Stimulated activated memory B cell treated with anti-CD40 and anti-IgM and Interleukin-4, amounts not matched to agents 10 μg/mL and 1 μg/mL and 100 μg/mL, for 72 hours (primary cell): ENCODE results near the gene MCM5.
A peak's percentile ranks its signal among the peaks of the same experiment; 100 is the strongest.

Experiments used
- ATAC-seq: fragments of 150-1000 bp; cut with Tn5 transposase; 2 replicates; pipeline ENCODE4 v1.10.0; 2021
- H3K27ac Mint-ChIP-seq: one replicate; pipeline ENCODE4 v1.8.0; 2022; ENCODE audit warnings: mild to moderate bottlenecking, mixed read lengths
- H3K27me3 Mint-ChIP-seq: one replicate; pipeline ENCODE4 v1.8.0; 2022; ENCODE audit warnings: mixed read lengths
- H3K36me3 Mint-ChIP-seq: one replicate; pipeline ENCODE4 v1.8.0; 2022; ENCODE audit warnings: mixed read lengths
- H3K4me1 Mint-ChIP-seq: one replicate; pipeline ENCODE4 v1.8.0; 2022; ENCODE audit warnings: mixed read lengths
- H3K4me3 Mint-ChIP-seq: one replicate; pipeline ENCODE4 v1.8.0; 2022; ENCODE audit warnings: mild to moderate bottlenecking, moderate library complexity, mixed read lengths
- H3K9me3 Mint-ChIP-seq: one replicate; pipeline ENCODE4 v1.8.0; 2022; ENCODE audit warnings: mixed read lengths

Gene MCM5

DNA sequence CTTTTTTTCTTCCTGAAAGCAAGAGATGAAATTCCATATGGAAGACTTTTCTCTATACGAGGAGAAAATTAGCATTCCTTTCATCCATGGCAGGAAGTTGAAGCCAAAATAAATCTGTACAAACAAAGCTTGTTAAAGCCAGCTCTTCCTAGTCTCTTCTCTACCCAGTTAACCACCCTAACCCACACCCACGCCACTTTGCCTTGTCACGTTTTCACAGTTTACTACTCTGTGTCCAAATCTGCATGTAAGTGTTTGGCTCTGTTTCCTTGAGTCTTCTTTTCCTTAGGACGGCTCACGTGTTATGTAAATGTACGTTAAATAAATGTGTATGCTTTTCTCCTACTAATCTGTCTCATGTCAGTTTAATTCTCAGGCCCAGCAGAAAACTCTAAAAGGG, 26.2 kb upstream of the MCM5 start:
- Mint-ChIP-seq H3K9me3 (no peaks in the 10 kb centered on the region), H3K4me3 (no peak overlapping the region), H3K36me3 (no peaks in the 10 kb centered on the region), H3K27ac (no peak overlapping the region), H3K27me3 (no peaks in the 10 kb centered on the region), H3K4me1 (peaks cover 55% of the 10 kb centered on the region)
- ATAC-seq: no peak

DNA sequence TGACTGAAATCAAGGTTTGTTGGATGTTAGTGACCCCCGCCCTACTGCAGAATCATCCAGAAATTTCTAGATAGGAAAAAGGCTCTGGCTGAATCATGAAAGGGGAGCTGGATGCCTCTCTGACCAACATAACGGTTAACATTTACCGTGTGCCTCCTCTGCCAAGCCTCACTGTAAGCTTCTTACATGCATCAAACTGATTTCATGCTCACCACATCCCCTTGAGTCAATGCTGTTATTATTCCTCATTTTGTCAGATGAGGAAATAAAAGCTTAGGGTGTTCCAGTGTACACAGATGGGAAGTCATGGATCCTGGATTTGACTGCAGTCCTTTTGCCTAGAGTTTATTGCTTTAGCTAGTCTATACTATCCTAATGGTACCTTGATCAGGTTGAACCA, 24.9 kb upstream of the MCM5 start:
- Mint-ChIP-seq H3K4me1 (peaks cover 58% of the 10 kb centered on the region), H3K27ac (peak overlapping the region; percentile 27), H3K27me3 (no peaks in the 10 kb centered on the region), H3K36me3 (no peaks in the 10 kb centered on the region), H3K4me3 (no peak overlapping the region), H3K9me3 (no peaks in the 10 kb centered on the region)
- ATAC-seq: no peak

DNA sequence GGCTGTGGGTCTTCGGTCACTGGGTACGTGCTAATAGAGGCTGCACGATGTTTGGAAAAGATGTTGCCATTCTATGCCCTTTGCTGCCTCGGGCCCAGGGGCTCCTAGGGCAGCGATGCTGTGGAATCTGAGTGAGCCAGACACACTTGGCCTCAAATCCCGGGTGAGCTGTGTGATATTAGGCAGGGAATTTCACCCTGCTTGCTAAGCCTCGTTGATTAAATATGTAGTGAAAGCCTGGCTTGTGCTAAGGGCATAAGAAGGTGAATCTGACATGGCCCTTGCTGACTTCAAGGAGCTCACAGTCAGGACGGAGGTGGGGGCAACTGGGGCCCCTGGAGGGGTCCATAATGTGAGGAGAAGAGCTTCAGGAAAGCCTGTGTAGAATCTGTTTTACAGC, 24.4 kb upstream of the MCM5 start:
- H3K27ac Mint-ChIP-seq: peak overlapping the region; percentile 27

DNA sequence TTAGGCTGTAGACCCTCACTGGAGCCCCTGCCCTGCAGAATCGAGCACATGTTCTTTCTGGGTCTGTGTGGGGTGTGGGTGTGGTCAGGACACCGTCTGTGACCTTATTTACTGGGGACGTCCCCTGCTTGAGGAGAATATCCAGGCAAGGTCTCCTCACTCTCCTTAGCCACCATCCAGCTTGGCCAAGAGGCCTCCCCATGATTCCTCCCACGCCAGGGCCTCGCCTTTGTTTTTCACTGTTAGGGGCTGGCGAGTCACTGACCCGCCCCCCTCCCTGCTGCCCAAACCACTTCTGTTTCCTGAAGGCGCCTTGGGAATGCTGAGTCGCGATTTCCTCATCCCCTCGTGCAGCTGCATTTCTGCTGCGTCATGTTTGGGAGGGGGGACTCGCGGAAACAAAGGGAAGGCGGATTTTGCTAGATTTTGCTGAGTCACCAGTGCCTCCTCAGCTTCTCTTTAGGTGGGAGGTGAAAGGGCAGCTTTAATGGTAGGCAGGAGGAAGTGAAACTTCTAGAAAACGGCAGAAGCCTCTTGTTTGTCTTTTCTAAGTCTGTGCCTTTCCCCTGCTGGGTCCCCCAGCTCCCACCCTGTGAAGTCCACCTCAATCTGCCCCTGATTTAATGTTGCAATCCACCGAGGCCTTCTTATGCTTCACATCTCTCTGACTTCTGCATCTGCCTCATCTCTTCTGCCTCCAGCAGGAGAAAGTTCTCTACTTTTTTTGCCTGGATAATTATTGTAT, 23.0 kb upstream of the MCM5 start:
- H3K36me3 Mint-ChIP-seq: no peaks in the 10 kb centered on the region
- H3K9me3 Mint-ChIP-seq: no peaks in the 10 kb centered on the region
- peak overlapping the region; percentile 87 for H3K27ac Mint-ChIP-seq
- peaks cover 67% of the 10 kb centered on the region for H3K4me1 Mint-ChIP-seq
- peak overlapping the region; percentile 51 for H3K4me3 Mint-ChIP-seq
- peak; percentile 82 for ATAC-seq
- no peaks in the 10 kb centered on the region for H3K27me3 Mint-ChIP-seq

More for the DNA sequence above, 24.4 kb upstream of the MCM5 start:
- Mint-ChIP-seq H3K4me1 (peaks cover 58% of the 10 kb centered on the region), H3K4me3 (no peak overlapping the region), H3K9me3 (no peaks in the 10 kb centered on the region), H3K27me3 (no peaks in the 10 kb centered on the region), H3K36me3 (no peaks in the 10 kb centered on the region)
- no peak for ATAC-seq

DNA sequence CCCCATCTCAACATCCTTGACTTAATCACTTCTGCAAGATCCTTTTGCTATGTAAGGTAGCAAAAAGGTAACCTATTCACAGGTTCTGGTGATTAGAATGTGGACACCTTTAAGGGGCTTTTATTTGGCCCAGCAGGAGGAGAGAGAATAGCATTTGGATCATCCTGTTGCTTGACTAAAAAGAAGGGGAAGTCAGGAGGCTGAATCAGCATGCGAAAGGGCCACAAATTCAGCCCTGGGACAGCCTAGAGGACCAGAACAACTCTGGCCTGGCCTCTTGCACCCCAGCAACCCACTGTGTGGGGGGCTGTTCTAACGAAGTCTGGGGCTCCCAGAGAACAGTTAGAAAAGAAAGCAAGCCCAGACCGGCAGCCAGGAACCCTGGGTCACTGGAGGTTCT, 22.2 kb upstream of the MCM5 start:
- Mint-ChIP-seq H3K36me3 (no peaks in the 10 kb centered on the region), H3K9me3 (no peaks in the 10 kb centered on the region), H3K4me3 (peak overlapping the region; percentile 51), H3K27me3 (no peaks in the 10 kb centered on the region), H3K27ac (peak overlapping the region; percentile 87), H3K4me1 (peaks cover 66% of the 10 kb centered on the region)
- no peak for ATAC-seq

DNA sequence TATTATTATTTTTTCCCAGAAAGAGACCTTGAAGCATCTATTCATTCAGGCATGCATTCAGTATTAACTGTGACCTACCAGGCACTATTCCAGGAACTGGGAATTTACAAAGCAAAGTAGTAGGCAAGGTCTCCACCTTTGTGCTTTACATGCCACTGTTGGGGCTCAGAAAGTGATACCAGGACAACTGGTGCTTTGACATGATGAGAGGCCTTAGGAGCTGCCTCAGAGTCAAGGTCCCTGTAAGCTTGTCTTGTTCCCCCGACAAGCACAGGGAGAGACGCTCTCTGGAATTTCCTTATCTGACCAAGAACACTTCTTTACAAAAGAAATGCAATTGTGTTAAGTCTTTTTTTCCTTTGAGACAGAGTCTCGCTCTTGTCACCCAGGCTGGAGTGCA, 21.3 kb upstream of the MCM5 start:
- Mint-ChIP-seq H3K27ac (peak overlapping the region; percentile 87), H3K4me3 (no peak overlapping the region), H3K36me3 (peaks cover 8% of the 10 kb centered on the region), H3K9me3 (no peaks in the 10 kb centered on the region), H3K27me3 (no peaks in the 10 kb centered on the region), H3K4me1 (peaks cover 72% of the 10 kb centered on the region)
- ATAC-seq: no peak

DNA sequence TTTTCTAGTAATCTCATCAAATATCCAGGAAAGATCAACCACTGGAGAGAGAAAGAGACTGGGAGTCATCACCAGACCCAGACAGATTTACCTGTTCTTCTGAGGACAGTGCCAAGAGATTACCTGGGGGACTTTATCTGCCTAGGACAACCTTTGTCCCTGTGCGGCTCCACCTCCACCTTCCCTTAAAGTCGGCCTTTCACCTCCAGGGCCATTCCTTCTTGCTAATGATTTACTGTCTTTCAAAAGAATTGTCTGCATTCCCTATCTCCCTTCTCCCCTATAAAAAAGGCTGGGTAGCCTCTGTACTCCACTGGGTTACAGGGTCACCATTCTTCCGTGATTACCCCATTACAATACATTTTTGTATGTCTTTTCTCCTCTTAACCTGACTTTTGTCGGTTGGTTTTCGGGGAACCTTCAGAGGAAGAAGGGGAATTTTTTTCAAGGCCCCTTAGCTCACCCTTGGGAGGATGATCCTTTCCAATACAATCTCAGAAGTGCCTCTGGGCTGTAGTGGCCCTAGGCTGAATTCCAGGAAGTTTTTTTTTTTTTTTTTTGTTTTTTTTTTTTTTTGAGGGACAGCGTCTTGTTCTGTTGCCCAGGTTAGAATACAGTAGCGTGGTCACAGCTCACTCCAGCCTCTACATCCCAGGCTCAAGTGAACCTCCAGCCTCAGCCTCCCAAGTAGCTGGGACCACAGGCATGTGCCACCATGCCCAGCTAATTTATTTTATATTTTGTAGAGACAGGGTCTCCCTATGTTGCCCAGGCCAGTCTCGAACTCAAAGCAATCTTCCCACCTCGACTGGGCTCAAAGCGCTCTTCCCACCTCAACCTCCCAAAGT, 20.6 kb upstream of the MCM5 start:
- Mint-ChIP-seq H3K9me3 (no peaks in the 10 kb centered on the region), H3K36me3 (peaks cover 15% of the 10 kb centered on the region), H3K4me1 (peaks cover 79% of the 10 kb centered on the region), H3K27me3 (no peaks in the 10 kb centered on the region), H3K4me3 (no peak overlapping the region), H3K27ac (peak overlapping the region; percentile 87)
- no peak for ATAC-seq

DNA sequence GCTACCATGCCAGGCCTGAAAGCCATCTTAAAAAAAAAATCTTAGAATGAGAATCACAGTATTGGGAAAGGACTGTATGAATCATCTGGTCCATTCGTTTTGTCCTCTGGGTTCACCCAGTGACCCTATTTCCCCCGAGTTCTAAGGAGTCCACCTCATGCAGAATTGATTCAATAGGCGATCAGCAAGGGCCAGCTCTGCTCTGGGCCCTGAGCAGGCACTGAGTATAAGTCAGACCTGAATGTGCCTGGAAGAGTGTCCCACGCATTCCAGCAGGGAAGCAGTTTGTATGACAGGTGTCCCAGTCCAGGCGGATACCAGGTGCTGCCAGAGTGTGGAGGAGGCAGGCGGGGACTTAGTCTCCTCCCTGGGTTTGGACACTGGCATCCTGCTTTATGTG, 19.9 kb upstream of the MCM5 start:
- H3K36me3 Mint-ChIP-seq: peaks cover 22% of the 10 kb centered on the region
- peak overlapping the region; percentile 87 for H3K27ac Mint-ChIP-seq
- ATAC-seq: no peak
- no peaks in the 10 kb centered on the region for H3K9me3 Mint-ChIP-seq
- H3K4me1 Mint-ChIP-seq: peaks cover 85% of the 10 kb centered on the region
- H3K4me3 Mint-ChIP-seq: peak overlapping the region; percentile 87
- H3K27me3 Mint-ChIP-seq: no peaks in the 10 kb centered on the region

DNA sequence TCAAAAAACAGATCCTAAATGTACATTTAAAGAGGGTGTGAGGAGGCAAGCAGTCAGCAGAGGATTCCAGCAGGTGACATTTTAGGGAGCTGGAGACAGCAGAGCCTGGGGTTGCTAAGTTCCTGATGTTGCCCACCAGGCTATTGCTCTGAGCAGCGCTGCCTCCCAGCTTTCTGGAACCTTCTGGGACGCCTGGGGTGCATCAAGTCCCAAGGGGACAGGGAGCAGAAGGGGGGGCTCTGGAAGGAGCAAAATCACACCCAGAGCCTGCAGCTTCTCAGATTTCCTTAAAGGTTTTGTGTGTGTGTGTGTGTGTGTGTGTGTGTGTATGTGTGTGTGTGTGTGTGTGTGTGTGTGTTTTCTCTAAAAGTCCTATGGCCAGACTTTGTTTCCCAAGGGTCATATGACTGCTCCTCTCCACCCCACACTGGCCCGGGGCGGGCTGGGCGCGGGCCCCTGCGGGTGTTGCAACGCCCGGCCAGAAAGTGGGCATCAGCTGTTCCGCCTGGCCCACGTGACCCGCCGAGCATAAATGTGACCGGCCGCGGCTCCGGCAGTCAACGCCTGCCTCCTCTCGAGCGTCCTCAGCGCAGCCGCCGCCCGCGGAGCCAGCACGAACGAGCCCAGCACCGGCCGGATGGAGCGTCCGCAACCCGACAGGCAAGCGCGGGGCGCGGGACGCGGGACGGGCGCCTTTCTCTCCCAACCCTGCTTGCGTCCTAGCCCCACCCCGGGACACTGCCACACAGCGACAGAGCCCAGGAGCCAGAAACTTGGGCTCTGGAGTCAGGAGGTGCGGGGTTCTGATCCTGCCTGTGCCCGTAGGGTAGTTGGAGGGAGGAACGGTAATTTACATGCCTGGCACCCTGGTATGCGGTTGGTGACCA, 19.2 kb upstream of the MCM5 start, which contains the start of gene HMOX1:
Gene HMOX1 (plus strand): TSS at position 560 of the 887 bp plus-strand sequence. CDS start 78 bp downstream, at position 638.
- H3K4me3 Mint-ChIP-seq: peak within 1 kb of the TSS; percentile 87
- peaks cover 27% of the 10 kb centered on the region for H3K36me3 Mint-ChIP-seq
- H3K4me1 Mint-ChIP-seq: peaks cover 83% of the 10 kb centered on the region
- ATAC-seq: peak; percentile 91
- peak within 1 kb of the TSS; percentile 87 for H3K27ac Mint-ChIP-seq
- H3K27me3 Mint-ChIP-seq: no peaks in the 10 kb centered on the region
- H3K9me3 Mint-ChIP-seq: no peaks in the 10 kb centered on the region

DNA sequence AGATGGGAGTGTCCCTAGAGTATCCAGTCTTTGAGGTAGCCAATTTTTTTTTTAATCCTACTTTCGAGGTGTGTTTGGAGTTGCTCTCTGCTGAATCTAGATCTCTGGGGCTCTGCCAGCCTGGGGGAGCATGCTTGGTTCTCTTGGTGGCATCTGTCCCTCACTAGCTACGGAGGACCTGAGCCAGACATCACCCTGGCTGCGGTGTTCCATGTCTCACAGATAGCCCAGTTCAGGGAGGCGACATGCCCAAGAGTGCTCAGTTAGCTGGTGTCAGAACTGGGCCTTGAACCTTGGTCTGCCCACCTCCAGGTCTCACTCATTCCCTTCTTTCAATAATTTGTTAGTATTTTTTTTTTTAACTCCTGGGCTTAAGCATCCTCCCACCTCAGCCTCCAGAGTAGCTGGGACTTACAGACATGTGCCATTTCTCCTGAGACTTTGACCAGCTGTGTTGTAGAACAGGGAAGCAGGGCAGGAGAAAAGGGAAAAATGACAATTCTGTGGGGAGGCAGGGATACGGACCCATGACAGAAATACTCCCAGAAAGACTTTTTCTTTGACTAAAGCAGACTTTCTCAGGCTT, 18.4 kb upstream of the MCM5 start:
- H3K36me3 Mint-ChIP-seq: peaks cover 31% of the 10 kb centered on the region
- ATAC-seq: no peak
- H3K4me1 Mint-ChIP-seq: peaks cover 79% of the 10 kb centered on the region
- peak overlapping the region; percentile 87 for H3K27ac Mint-ChIP-seq
- H3K27me3 Mint-ChIP-seq: no peaks in the 10 kb centered on the region
- H3K4me3 Mint-ChIP-seq: peak overlapping the region; percentile 87
- H3K9me3 Mint-ChIP-seq: no peaks in the 10 kb centered on the region

DNA sequence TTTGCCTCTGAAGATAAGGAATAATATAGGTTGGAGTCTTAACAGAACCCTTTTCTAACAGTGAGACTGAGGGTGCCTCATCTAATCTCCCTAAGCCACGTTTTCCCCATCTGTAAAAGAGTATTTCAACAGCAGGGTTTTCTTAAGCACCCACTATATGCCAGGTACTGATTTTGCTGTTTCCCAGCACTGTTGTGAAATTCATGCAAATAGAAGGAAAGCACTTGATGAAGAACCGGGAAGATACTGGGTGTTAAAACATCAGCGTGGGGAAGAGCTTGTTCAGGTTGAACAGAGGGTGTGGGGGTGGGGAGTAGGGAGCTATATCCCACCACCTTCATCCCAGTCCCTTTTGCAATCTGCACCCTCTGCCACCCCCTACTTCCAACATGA, 16.3 kb upstream of the MCM5 start:
- H3K36me3 Mint-ChIP-seq: peaks cover 44% of the 10 kb centered on the region
- no peaks in the 10 kb centered on the region for H3K27me3 Mint-ChIP-seq
- ATAC-seq: no peak
- H3K4me3 Mint-ChIP-seq: no peak overlapping the region
- peaks cover 57% of the 10 kb centered on the region for H3K4me1 Mint-ChIP-seq
- H3K9me3 Mint-ChIP-seq: no peaks in the 10 kb centered on the region
- no peak overlapping the region for H3K27ac Mint-ChIP-seq

DNA sequence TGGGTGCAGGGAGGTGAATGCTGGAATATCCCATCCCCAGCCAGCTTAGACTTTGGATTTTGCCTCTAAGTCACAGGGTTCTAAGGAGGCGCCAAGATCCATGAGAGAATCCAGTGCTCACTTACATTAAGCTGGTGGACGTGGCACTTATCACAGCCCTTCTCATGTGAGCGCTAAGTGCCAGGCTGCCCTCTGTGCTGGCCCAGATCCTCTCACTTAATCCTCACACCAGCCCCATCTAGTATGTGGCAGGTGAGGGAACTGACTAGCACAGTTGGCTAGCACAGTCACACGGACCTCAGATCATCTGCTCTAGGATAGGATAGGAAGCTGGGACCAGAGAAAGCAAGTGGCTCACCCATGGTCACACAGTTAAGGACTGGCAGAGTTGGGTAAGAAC, 15.4 kb upstream of the MCM5 start:
- H3K4me1 Mint-ChIP-seq: peaks cover 58% of the 10 kb centered on the region
- no peaks in the 10 kb centered on the region for H3K27me3 Mint-ChIP-seq
- H3K27ac Mint-ChIP-seq: no peak overlapping the region
- no peaks in the 10 kb centered on the region for H3K9me3 Mint-ChIP-seq
- no peak for ATAC-seq
- no peak overlapping the region for H3K4me3 Mint-ChIP-seq
- H3K36me3 Mint-ChIP-seq: peaks cover 52% of the 10 kb centered on the region

DNA sequence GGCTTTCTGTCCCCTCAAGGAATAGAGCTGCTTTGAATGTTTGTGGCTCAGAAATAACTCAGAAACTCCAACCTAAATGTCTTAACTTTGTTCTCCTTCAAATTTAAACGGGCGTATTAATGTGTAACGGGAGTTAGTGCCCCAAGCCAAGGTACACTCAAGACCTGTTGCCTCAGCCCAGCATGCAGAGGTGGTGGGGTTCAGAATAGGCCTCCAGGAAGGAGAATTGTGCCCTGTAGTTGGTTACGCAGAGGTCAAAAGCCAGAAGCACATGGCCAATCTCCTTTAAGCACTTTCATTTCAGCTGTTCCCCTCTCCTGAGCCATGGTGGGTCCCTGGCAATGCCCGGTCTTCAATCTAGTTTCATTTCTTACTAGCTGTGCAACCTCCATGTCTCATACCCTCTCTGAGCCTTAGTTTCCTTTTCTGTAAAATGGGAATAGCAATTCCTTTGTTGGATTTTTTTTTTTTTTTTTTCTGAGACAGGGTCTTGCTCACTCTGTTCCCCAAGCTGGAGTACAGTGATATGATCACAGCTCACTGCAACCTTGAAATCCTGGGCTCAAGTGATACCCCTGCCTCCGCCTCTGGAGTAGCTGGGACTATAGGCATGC, 14.9 kb upstream of the MCM5 start:
- Mint-ChIP-seq H3K36me3 (peaks cover 58% of the 10 kb centered on the region), H3K27ac (no peak overlapping the region), H3K9me3 (no peaks in the 10 kb centered on the region), H3K4me1 (peaks cover 60% of the 10 kb centered on the region), H3K27me3 (no peaks in the 10 kb centered on the region), H3K4me3 (no peak overlapping the region)
- no peak for ATAC-seq

DNA sequence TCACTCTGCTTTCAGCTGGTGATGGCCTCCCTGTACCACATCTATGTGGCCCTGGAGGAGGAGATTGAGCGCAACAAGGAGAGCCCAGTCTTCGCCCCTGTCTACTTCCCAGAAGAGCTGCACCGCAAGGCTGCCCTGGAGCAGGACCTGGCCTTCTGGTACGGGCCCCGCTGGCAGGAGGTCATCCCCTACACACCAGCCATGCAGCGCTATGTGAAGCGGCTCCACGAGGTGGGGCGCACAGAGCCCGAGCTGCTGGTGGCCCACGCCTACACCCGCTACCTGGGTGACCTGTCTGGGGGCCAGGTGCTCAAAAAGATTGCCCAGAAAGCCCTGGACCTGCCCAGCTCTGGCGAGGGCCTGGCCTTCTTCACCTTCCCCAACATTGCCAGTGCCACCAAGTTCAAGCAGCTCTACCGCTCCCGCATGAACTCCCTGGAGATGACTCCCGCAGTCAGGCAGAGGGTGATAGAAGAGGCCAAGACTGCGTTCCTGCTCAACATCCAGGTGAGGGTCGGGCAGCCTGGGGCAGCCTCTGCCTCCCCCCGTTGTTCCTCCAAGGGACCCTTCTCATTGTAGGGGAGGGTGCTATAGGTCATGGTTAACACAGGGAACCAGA, 13.2 kb upstream of the MCM5 start:
- H3K4me3 Mint-ChIP-seq: no peak overlapping the region
- H3K27me3 Mint-ChIP-seq: no peaks in the 10 kb centered on the region
- H3K4me1 Mint-ChIP-seq: peaks cover 48% of the 10 kb centered on the region
- H3K27ac Mint-ChIP-seq: no peak overlapping the region
- no peaks in the 10 kb centered on the region for H3K9me3 Mint-ChIP-seq
- ATAC-seq: no peak
- peaks cover 66% of the 10 kb centered on the region for H3K36me3 Mint-ChIP-seq
